HG02678 (cell line): ENCODE results near the gene F5.
A peak's percentile ranks its signal among the peaks of the same experiment; 100 is the strongest.
"Not testable (repeated sequence)": the region's sequence is repeated elsewhere in the genome, so short reads cannot be mapped to it uniquely, and the experiment has no call there.

Experiments
- ATAC-seq: cut with Tn5 transposase; IDR thresholded peaks from one replicate; pipeline ENCODE4 v1.9.1; 2021; ENCODE audit warnings: mild to moderate bottlenecking, moderate library complexity; ENCODE audit not compliant: unreplicated experiment

The F5 gene

DNA sequence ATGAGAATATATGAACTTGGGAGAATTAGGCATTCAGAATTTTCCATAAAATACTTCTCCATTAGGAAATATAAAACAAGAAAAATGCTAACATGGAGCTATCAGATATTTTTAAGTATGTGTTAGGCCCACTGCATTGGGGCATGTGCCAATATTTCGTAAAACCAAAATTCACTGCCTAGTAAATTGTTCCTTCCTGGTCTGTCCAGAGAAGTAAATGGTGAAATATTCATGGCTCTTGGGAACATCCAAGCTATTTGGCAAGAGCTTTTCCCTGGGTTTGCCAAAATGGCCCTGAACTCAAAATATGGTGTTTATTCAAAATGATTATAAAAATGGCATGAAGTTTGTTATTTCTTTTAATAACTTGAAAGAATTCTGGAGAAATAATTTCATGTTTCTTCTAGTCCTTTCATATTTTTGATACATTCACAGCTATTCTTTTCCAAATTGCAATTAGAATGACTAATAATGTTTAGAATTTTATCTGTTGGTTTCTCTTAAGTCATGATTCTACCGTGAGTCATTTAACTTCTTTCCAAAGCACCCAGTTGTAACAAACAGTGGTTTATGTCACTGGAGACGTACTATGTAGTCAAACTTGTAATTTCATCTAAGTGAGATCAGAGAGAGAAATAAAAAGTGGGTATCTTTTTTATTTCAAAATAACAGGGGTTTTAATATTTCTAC, 74.8 kb downstream of the F5 start:
- no peak for ATAC-seq

DNA sequence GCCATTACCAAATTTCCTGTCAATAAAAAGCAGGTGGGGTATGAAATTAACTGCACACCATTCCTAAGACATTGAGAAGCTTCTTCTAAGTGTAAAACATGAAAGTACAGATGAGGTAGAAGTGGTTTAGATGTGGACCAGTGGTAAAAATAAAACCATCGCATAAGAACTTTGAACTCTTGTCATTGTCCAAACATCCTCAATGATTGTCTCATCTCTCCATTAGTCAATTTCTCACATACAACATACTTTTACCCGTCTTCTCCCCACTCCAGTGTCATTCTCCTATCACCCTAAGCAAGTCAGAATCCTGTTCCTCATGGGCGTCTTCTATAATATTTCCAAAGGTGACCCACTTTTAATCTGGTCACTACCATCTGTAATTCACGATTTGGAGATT, 76.2 kb downstream of the F5 start:
- no peak for ATAC-seq

DNA sequence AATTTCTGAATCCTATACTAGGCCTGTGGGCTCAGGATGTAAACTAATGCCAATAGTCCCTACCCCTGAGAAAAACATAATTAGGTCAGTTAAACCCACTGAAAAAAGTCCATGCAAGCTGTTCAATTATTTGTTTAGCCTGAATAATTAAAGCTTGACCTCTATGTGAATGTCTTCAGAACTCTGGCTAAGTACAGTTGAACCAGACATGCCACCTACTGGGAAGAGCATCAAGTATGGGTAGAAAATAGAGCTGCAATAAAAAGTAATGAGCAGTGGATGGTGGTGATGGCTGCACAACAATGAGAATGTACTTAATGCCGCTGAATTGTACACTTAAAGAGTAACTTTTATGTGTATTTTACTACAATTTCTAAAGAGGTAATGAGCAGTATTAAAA, 76.9 kb downstream of the F5 start:
- ATAC-seq, result no peak

DNA sequence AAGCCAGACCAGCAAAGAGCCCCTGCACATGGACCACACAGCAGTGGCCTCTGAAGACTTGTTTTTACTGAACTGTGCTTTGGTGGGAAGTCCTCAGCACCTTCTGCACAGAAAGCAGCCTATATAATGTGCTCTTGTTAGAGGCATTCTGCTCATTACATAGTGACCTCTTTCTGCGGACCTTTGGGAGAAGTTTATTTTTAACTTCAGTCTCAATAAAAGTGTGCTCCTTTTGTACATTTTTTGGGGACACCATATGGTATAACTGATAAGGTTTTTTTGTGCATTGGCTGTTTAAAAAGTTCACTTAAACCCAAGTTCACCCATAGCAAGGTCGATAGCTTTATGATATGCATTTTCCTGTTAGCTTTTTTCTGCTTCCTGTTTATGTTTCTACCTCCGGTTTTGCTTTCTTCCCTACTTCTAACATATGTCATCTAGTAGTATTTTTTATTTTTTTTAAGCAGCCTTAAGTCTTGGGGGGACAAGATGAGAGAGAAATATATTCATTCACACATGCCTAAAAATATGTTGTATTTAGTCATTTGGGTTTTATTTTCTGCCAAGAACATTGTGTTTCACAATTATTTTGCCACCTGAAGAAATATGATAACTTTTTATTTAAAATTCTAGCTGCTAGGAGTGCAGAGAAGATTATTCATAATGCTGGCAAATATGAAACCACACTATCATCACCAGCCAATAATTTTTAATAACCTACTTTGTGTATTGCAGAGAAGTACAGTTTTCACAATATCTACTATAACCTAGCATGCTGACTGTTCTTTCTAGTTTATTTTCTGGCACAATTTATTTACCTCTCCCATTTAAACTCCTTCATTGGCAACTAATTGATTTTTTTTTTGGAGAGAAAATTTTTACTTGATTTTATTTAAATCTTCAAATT, 77.6 kb downstream of the F5 start:
- ATAC-seq, result no peak

DNA sequence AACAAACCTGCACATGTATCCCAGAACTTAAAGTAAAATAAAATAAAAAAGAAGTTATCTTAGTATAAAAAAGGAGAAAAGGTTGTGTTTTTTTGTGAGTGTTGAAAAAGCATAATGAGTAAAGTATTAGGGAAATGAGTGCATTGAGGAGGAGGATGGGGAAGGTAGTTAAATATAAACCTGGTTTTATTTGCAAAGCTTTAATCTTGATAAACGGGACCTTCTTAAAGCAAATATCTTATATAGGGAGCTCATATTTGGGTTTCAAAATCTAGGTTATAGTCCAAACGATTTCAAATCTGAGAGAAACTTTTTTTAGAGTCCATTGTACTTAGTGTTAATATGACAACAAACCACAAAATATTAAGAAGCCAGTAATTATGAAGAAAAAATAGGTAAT, 78.9 kb downstream of the F5 start:
- ATAC-seq, result no peak

DNA sequence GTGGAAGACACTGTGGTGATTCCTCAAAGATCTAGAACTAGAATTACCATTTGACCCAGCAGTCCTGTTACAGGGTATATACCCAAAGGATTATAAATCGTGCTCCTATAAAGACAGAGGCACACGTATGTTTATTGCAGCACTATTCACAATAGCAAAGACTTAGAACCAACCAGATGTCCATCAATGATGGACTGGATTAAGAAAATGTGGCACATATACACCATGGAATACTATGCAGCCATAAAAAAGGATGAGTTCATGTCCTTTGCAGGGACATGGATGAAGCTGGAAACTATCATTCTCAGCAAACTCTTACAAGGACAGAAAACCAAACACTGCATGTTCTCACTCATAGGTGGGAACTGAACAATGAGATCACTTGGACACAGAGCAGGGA, 82.7 kb downstream of the F5 start:
- not testable (repeated sequence) for ATAC-seq

GRCh38 chr1:169499807-169500206, 86.5 kb downstream of the F5 start:
- no peak for ATAC-seq

GRCh38 chr1:169497317-169497716, 89.0 kb downstream of the F5 start:
- no peak for ATAC-seq

- ATAC-seq, result no peak
Observed at GRCh38 chr1:169495916-169496315, 90.4 kb downstream of the F5 start.

DNA sequence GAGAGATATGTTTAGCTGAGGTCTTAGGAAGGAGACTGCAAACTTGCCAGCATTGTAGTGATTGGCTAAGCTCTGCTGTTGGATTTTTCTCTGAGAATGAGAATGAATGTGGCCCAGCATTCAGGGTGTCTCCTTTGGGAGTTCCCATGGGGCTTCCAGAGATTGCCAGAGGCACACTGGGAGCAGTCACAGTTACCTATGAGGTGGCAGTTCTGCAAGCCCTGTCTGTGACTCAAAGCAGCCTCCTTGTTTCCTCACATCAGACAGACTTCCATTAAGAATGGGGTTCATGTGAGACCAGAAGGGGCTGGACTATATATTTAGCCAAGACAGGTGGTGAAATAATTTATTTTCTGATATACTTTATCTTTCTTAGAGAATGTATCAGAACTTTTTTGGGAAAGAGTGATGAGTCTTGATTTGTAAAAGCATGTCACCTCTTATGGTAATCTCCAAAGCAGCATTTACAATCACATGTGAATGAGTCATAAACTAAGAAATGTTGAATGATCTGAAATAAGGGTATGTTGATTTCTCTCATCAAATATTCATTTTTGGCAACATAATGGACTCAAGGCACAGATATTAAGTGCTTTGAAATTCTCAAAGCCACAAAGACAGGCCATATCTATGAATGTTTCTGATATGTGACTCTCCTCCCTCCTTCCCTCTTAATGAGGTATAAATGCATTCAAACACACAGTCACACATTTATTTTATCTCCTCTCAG, 91.1 kb downstream of the F5 start:
- no peak for ATAC-seq

GRCh38 chr1:169494343-169494742, 91.9 kb downstream of the F5 start:
- no peak for ATAC-seq

- no peak for ATAC-seq
Observed at GRCh38 chr1:169493251-169493650, 93.0 kb downstream of the F5 start.

DNA sequence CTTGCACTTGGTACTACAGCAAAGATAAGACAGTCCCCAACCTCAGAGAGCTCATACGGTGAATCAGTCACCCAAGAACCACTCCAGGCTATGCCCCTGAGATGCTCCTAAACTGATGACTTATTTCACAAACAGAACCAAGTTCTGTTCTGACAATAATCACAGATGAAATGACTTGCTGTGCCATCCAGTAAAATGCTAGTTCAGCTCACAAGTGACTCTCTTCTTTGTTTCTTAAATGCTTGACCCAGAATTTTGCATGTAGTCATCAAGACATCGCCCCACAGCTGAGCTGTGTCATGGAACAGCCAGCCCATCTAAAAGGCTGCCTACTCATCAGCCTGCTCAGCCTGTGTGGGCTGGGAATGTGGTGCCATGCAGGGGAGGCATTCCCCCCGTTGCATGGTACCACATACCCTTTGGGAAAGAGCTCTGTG, 94.4 kb downstream of the F5 start:
- ATAC-seq, result peak; percentile 66

DNA sequence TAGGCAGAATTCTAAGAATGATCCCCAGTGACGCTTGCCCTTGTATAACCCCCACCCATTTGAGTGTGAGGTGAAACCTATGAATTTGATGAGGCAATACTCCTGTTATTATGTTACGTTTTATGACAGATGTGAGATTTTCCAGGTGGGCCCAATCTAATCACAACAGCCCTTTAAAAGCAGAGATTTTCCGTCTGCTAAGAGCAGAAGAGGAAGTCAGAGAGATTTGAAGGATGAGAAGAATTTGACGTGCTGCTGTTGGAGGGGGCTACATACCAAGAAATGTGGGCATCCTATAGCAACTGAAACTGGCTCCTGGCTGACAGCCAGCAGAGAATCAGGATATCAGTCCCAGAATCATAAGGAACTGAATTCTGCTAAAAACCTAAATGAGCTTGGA, 98.1 kb downstream of the F5 start:
- no peak for ATAC-seq

DNA sequence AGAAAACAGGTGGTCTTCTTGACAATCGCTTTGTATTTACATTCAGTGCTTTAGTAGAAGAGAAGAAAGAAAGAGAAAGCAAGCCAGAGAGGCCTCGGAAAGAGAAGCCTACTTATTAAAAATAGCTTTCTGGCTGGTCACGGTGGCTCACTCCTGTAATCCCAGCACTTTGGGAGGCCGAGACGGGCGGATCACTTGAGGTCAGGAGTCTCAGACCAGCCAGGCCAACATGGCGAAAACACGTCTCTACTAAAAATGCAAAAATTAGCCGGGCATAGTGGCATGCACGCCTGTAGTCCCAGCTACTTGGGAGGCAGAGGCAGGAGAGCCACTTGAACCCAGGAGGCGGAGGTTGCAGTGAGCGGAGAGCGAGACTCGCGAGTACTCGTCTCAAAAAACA, 98.7 kb downstream of the F5 start:
- no peak for ATAC-seq

- ATAC-seq, result no peak
Observed at GRCh38 chr1:169487133-169487532, 99.1 kb downstream of the F5 start.

- no peak for ATAC-seq
Observed at GRCh38 chr1:169486281-169487051, 99.8 kb downstream of the F5 start.

- peak; percentile 97 for ATAC-seq
Observed at GRCh38 chr1:169485431-169486280, 100.6 kb downstream of the F5 start, which contains the start of gene SLC19A2. Gene SLC19A2, minus strand, starts transcription at chr1:169485944. Its CDS starts 178 bp downstream, at chr1:169485766.

GRCh38 chr1:169484683-169485430, 101.4 kb downstream of the F5 start:
- ATAC-seq, result peak; percentile 18
